OCI-LY1 (cell line): Measurements from ENCODE around the gene DMRT3.

Experiments
- CTCF ChIP-seq: fragments of 200-600 bp; sonication (generic), shearing (Covaris generic); IDR thresholded peaks from 2 replicates; pipeline ENCODE4 v1.5.1; 2017; ENCODE audit warnings: mild to moderate bottlenecking, antibody characterized with exemption, low read length, moderate library complexity, mixed read lengths
- EZH2 ChIP-seq: fragments of 200-600 bp; sonication (generic), shearing (Covaris generic); IDR thresholded peaks from 2 replicates; pipeline ENCODE4 v1.8.0; 2017; ENCODE audit warnings: borderline replicate concordance, mixed run types, mild to moderate bottlenecking, antibody characterized with exemption, low read length, moderate library complexity, mixed read lengths

GRCh38 chr9:959105-959504 is 17.4 kb upstream of the DMRT3 start:
- no peak for TF ChIP-seq CTCF
- no peak for TF ChIP-seq EZH2
